Right kidney (tissue), 1 donor: ENCODE measurements around the gene ZSCAN12.
"Not testable (repeated sequence)": the region's sequence is repeated elsewhere in the genome, so short reads cannot be mapped to it uniquely, and the experiment has no call there.

Experiments used
- DNase-seq: peaks from one replicate; pipeline ENCODE4 v3.0.0-alpha.2; 2016

The ZSCAN12 gene

DNA sequence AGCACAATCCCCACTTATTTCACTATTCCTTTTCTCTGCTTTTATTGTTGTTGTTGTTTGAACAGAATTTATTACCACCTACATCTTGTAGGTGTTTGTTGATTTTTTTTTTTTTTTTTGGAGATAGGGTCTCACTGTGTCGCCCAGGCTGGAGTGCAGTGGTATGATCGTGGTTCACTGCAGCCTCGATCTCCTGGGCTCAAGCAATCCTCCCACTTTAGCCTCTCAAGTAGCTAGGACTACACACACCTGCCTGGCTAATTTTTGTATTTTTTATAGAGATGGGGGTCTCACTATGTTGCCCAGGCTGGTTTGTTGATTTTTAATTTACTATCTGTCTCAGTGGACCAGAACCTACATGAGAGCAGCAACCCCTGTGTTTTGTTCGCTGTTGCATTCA lies 3.6 kb downstream of the ZSCAN12 start:
- DNase-seq, result no peak

DNA sequence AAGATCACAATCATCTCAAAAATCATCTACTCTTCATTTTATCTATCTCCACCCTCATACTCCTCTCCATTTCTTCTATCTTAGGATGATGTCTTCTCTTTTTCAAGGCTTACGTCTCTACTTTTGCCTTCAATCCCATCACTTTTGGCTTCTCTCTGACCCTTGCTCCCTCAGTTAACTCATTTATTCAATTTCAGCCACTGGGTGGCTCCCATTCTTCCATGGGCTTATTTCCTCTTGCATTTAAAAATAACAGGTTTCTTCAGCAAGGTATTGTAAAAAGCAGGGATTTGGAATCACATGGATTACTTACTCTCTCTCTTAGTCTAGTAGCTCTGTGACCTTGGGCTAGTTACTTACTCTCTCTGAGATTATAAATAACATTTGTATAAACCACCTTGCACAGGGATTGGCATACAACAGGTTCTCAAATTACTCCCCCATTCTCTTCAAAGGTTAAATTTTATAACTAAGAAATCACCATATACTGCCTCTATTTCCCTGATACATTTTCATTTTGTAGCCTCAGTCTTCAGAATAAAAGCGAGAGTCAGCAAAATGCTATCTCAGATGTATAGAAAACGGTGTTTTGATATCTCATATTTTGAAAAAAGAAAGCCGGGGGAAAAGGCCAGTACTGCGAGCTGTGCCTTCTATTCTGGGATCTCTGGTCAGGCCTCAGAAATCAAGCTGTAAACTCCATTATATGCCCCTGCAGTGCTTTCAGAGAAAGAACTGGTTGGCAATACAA lies 5.5 kb downstream of the ZSCAN12 start:
- DNase-seq, result no peak

DNA sequence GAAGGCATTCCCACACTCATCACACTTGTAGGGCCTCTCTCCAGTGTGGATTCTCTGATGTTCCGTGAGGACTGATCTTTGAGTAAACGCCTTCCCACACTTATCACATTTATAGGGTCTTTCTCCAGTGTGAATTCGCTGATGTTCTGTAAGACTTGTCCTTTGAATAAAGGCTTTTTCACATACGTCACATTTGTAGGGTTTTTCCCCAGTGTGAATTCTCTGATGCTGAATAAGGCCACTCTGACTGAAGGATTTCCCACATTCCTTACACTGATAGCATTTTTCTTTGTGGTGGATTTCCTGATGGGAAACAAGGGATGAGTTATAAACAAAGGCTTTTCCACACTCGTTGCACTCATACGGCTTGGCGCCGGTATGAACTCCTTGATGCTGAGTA lies 8.9 kb downstream of the ZSCAN12 start:
- DNase-seq, result no peak

DNA sequence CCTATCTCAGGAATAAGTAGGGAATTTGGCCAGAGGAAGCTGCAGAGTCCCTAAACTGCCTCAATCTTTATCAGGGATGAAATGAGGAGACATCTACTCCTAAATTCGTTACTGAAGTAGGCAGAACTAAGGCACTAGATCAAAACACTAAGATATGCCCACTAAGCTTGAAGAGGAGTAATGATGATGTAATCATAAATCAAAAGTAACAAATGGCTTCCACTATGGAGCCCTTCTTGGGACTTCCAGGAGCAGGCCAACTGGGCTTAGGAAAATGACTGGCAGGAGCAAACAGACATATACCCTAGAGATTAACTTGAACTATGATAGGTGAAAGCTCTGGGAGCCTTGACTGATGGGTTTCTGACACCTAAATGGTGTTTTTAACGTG lies 15.4 kb downstream of the ZSCAN12 start:
- no peak for DNase-seq

DNA sequence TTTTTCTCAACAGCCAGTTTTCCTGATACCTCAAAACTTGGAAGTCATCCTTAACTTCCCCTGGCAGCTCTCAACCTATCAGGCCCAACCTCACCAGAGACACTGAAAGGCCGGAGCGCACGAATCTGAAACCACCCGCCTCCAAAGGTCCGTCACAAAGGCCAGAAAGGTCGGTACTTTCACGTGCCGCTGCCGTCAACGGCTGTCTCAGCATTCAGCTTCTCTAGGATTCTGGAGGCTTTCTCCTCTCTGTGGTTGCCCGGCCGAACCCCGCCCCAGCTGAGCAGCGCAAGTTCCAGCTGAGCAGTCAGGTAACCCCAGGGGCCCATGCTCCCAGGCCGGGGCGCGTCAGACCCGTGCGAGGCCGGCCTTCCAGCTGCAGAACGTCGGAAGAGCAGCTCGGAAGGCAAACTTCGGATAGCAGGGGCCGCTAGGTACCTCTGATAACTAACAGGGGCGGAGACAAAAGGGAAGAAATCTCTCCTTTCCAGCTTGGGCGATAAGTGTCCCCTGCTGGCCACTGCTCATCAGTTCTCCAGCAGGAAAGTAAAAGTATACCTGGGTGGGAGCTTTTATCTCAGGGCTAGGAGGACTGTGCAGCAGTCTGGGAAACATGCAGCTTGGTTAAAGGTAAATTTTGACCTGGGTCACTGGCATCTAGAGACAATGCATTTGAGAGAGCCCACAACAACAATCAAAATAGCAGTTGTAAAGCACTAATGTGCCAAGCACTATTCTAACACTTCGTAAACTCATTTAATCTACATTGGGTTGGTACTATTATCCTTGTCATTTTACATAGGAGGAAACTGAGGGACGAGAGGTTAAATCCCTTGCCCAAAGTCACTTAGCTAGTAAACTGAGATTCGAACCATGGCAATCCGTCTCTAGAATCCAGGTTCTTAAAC lies 16.1 kb downstream of the ZSCAN12 start:
- DNase-seq, result peak; percentile 87

DNA sequence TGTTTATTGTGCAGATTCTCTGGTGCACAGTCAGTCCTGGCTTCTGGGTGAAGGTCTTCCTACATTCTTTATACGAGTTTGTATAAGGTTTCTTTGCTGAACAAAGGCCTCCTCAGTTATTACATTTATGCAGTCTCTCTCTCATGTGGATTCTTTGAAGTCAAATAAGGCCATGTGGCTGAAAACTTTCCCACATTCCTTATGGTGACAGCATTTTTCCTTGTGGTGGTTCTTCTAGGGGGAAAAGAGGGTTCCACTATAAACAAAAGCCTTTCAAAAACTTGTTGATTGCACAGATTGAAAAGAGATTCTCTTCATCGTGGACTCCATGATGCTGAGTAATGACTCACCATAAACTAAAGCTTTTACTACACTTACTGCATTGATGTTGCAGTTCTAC lies 19.2 kb downstream of the ZSCAN12 start:
- DNase-seq, result no peak

DNA sequence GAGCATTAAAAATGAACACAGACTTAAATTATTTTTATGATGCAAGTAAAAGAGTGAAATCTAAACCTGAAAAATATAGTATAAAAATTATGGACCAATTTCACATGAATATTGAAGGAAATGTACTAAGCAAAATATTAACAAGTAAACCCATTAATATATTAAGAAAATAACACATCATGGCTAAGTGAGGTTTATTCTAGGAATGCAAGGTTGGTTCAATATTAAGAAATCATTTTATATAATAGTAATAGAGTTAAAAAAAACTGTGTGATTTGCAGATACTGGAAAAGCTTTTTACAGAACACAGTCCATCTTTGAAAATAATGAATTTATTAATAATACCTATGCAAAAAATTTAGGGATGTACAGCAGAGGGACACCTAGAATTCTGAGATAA lies 20.9 kb downstream of the ZSCAN12 start:
- no peak for DNase-seq

DNA sequence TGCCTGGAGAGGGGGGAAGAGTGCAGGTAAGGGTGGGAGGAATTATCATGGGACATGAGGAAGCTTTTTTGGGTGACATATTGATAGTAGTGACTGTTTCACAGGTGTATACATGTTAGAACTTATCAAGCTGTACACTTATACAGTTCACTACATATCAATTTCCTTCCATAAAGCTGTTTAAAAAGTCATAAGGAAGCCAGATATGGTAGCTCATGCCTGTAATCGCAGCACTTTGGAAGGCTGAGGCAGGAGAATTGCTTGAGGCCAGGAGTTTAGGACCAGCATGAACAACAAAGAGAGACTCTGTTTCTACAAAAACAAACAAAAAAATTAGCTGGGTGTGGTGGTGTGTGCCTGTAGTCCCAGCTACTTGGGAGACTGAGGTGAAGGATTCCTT lies 21.7 kb downstream of the ZSCAN12 start:
- DNase-seq, result no peak

DNA sequence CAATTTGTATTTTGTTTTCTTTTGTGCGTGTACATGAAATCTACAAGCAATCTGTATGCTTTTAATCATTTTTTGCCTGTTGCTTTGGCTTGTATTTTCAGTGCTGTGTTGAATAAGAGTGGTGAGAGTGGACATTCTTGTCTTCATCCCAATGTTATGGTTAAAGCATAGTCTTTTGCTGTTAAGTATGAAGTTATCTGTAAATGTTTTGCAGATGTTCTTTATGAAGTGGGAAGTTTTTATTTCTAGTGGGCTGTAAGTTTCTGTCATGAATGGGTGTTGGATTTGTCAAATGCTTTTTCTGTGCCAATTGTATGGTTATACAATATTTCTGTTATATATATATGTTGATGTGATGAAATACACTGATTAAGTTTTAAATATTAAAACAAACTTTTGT lies 25.6 kb downstream of the ZSCAN12 start:
- DNase-seq, result no peak

DNA sequence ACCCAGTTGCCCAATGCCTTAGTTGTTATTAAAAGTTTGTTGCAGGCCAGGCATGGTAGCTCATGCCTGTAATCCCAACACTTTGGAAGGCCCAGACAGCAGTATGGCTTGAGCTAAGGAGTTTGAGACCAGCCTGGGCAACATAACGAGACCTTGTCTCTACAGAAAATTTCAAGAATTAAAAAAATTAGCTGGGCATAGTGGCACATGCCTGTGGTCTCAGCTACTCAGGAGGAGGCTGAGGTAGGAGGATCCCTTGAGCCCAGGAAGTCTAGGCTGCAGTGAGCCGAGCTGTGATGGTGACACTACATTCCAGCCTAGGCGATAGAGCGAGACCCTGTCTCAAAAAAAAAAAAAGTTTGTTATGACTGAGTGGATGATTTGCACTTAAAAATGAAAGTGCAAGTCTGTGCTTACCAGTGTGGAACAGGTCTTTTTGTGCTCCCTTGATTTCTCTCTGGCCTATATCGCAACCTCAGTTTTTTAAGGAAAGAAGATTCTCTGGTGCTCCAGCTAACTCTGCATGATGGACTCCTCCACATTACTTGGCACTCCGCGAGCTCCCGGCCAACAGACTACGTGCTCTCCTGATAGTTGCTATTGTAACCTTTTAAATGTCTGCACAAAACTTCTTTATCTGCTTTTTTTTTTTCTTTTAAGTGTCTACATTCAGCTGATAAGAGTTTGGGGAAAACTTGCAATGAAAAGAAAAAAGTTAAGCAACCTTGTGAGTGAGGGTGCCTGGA lies 27.7 kb downstream of the ZSCAN12 start:
- no peak for DNase-seq

DNA sequence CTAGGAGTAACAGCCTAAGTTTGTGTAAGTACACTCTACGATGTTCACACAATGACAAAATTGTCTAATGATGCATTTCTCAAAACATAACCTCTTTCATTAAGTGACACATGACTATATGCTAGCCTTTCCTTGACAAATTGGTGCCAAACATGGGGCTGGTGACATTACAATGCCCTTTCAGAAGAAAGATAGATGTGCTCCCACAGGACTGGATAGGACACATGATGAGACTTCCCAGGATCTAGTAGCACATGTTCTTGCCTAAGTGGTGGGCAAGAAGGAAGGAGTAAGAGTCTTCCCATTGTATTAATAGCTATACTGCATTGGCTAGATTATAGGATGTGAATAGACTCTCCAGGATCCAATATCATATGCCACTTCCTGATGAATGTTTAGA lies 28.3 kb downstream of the ZSCAN12 start:
- no peak for DNase-seq

DNA sequence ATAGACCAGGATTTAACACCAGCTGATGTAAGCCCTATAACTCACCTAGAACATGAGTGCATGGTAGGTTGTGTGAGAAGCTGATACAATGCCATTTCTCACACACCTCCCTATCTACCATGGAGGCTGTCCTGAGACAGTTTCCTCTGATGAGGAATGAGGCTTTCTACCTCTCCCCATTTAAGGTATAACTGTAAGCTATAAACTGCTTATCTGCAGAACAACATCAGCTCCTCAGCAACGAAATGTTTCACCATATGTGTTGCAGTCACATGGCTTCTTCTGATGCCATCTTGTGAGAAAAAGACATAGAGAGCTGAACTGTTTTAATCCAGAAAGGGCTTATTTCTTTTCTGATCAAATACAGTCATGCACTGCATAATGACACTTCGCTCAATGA lies 29.1 kb downstream of the ZSCAN12 start:
- DNase-seq, result no peak

DNA sequence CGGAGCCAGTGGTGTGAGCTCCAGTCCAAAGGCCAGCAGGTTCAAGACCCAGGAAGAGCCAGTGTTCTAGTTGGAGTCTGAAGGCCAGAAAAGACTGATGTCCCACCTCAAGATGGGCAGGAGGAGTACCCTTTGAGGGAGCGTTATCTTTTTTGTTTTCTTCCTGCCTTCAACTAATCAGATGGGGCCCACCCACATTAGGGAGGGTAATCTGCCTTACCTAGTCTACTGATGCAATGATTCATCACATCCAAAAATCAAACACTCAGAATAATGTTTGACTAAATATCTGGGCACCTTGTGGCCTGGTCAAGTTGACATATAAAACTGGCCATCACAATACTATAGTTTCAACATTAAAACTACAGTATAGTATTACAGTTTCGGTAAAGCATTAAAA lies 30.1 kb downstream of the ZSCAN12 start:
- no peak for DNase-seq

DNA sequence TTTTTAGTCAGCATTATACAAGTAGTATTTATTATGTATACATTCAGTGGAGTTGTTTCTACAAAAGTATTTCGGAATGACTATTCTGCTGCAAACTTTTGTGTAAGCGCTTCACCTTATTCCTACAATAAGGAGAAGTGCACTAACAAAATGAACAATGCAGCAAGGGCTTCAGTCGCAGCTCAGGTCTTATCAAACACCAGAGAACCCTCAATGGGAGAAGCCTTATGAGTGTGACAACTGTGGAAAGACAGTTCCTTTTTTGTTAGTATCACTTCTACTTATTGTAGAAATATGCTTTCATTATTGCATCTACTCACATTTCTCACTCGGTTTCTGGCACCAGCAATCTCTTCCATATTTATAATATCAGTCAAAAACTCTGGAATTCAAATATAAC lies 31.0 kb downstream of the ZSCAN12 start:
- no peak for DNase-seq

DNA sequence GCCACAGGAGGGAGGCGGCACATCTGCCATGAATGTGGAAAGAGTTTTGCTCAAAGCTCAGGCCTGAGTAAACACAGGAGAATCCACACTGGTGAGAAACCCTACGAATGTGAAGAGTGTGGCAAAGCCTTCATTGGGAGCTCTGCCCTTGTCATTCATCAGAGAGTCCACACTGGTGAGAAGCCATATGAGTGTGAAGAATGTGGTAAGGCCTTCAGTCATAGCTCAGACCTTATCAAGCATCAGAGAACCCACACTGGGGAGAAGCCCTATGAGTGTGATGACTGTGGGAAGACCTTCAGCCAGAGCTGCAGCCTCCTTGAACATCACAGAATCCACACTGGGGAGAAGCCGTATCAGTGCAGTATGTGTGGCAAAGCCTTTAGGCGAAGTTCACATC lies 34.0 kb downstream of the ZSCAN12 start:
- DNase-seq, result not testable (repeated sequence)

DNA sequence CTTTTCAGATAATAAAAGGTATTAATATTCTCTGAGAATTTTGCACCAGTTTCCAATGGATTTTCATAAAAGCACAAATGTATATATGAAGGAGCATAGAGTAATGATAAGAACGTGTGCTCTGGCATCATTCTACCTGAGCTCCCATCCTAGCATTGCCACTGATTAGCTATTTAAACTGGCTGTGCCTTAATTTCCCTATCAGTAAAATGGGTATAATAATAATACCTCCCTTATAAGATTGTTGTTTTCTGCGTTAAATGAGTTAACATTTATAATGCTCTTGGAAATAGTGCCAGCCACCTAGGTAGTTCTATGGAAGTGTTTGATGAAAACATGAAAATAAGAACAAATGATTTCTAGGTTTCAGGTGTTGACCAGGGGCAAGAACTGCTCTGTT lies 38.6 kb downstream of the ZSCAN12 start:
- DNase-seq, result no peak

DNA sequence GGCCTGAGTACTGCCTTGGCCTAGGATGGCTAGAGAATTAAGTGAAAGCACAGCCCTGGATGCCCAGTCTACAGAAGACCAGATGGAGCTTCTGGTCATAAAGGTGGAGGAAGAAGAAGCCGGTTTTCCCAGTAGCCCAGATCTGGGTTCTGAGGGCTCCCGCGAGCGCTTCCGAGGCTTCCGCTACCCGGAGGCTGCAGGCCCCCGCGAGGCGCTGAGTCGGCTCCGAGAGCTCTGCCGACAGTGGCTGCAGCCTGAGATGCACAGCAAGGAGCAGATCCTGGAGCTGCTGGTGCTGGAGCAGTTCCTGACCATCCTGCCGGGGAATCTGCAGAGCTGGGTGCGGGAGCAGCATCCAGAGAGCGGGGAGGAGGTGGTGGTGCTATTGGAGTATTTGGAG lies 40.0 kb downstream of the ZSCAN12 start:
- DNase-seq, result not testable (repeated sequence)

DNA sequence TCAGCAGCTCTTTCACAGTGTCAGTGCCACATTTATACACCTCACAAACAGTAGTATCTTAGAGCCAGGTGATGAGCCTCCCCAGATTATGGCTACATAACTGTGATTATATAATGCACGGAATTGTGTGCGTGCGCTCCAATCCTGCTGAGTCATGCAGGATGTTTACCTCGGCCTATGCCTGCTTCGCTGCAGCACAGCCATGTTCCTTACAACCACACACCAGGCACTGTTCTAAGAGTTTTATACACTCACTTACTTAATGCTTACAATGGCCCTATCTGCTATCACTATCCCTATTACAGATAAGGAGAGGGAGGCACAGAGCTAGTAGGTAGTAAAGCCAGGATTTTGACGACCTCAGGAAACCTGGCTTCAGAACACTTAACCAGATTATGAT lies 42.5 kb downstream of the ZSCAN12 start:
- no peak for DNase-seq

DNA sequence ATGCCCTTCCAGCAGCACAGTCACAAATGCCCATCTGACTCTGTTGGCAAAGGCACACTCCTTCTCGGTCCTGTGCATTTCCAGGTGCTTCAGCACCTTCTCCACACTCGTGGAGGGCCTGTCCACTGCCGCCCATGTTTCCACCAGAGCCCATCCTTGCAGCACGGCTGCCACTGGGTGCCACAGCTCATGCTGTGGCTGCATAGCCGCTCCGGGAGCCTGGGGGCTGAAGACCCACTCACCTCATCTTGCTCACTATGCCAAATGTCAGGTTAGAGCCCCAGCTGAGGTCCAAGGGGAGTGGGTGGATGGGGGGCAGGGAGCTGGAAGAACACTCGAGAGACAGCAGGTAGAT lies 42.9 kb downstream of the ZSCAN12 start:
- DNase-seq, result no peak

DNA sequence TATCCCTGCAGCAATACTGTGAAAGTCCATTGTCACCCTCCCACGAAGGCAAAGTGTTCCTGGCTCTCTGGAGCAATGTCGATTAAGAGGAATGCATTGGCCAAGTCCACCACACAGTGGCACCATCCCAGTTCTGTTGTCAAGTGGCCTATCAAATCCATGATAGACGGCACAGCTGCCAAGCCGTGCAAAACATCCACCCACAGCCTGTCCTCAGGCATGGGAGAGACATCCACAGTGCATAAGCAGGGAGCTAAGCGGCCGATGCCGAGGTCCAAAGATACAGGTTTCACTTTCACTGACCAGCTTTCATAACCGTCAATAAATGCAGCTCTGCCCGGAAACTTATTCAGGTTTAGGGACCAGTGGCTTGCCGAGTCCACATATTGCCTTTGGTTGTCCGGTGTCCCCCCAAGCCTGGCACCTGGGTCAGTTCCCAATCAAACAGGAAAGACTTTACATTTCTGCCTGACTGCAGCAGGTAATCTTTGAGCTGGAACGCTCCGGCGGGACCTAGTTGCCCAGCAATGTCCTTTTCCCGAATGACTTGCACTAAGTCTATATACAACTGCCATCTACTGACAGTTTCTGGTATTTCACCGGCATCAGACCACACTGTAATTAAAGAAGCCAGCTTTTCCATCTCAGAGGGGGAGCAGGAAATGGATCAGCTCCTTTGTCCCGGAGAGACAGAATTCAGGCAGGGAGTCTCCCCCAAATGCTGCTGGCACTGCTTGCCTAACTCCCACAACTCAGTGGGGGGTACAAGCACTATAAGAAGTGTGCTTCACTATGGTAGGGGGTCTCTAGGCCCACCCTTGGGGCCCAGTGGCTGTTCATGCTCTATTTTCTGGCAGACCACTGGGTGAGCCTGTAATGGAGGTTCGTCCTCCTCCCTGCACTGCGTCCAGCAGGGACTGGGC lies 43.5 kb downstream of the ZSCAN12 start:
- DNase-seq, result peak; percentile 80

DNA sequence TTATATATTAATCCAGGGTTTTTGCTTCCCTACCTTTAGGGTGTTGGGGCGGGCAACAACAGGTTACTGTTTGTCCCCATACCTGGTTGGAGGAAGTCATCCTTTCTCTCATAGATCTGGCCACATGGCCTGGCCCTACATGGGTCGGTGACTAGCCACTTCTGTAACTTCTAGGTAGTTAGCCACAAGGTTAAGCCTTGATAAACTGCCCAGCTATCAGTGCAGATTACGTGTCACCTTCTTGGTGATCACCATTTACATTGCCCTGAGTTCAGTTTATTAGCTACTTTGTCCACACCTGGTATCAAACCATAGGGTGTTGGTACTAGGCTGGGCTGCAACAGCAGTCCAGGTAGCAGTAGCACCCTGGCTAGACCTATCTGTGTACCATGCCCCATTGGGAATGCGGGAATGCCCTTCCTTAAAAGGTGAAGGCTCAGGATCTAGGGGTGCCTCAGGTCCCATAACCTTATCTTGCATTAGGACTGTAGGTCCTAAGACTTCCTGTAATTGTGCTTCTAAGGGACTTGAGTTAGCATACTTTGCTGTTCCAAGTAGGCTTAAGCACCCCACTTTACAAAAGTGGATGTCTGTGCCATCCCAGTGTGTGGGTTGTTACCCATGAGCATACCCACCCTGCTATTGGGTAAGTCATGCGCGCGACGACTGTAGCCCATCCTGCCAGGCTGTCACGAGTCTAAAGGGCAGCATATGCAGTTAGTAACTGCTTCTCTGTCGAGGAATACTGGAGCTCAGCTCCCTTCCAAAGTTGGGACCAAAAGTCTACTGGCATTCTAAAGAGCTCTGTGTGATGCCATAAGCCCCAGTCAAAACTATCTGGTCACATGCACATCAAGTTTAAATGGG lies 44.6 kb downstream of the ZSCAN12 start:
- DNase-seq, result no peak
